OCI-LY1 (cell line): Measurements from ENCODE around the gene CCND2.

ENCODE experiments used
- H2AFZ ChIP-seq: fragments of 200-600 bp; sonication (generic), shearing (Covaris generic); 2 replicates; pipeline ENCODE4 v1.6.0; 2014; ENCODE audit warnings: antibody characterized with exemption, mild to moderate bottlenecking, low read length
- H3F3A ChIP-seq: fragments of 200-600 bp; sonication (generic), shearing (Covaris generic); 2 replicates; pipeline ENCODE4 v1.6.0; 2014; ENCODE audit warnings: mild to moderate bottlenecking, antibody characterized with exemption, low read length, moderate library complexity; ENCODE audit not compliant: insufficient read depth
- H3K27ac ChIP-seq: fragments of 200-600 bp; sonication (generic); 2 replicates; pipeline ENCODE4 v1.5.1; 2014; ENCODE audit warnings: low read length, mixed run types, mild to moderate bottlenecking, low read depth; ENCODE audit not compliant: poor library complexity, severe bottlenecking
- H3K27me3 ChIP-seq: fragments of 200-600 bp; sonication (generic); 2 replicates; pipeline ENCODE4 v1.6.0; 2014; ENCODE audit warnings: antibody characterized with exemption, mild to moderate bottlenecking, low read length, moderate library complexity; ENCODE audit not compliant: insufficient read depth
- H3K36me3 ChIP-seq: fragments of 200-600 bp; sonication (generic); 2 replicates; pipeline ENCODE4 v1.6.1; 2014; ENCODE audit warnings: mild to moderate bottlenecking, antibody characterized with exemption, low read length, moderate library complexity, mixed read lengths; ENCODE audit not compliant: insufficient read depth
- H3K4me1 ChIP-seq: fragments of 200-600 bp; sonication (generic); 2 replicates; pipeline ENCODE4 v1.5.1; 2014; ENCODE audit warnings: mild to moderate bottlenecking, low read length, moderate library complexity; ENCODE audit not compliant: insufficient read depth, severe bottlenecking
- H3K4me2 ChIP-seq: fragments of 200-600 bp; sonication (generic), shearing (Covaris generic); 2 replicates; pipeline ENCODE4 v1.6.1; 2014; ENCODE audit warnings: low read length
- H3K4me3 ChIP-seq: fragments of 200-600 bp; sonication (generic); 2 replicates; pipeline ENCODE4 v1.5.1; 2014; ENCODE audit warnings: low read length, low read depth, mild to moderate bottlenecking, mixed read lengths; ENCODE audit not compliant: poor library complexity, severe bottlenecking
- H3K79me2 ChIP-seq: fragments of 200-600 bp; shearing (Covaris generic); 2 replicates; pipeline ENCODE4 v1.6.1; 2016; ENCODE audit warnings: mixed run types, low read length, mixed read lengths; ENCODE audit not compliant: insufficient read depth
- H3K9ac ChIP-seq: fragments of 200-600 bp; sonication (generic), shearing (Covaris generic); 2 replicates; pipeline ENCODE4 v1.6.1; 2014; ENCODE audit warnings: mild to moderate bottlenecking, low read length, mixed read lengths
- H3K9me2 ChIP-seq: fragments of 200-600 bp; sonication (generic), shearing (Covaris generic); 2 replicates; pipeline ENCODE4 v1.6.1; 2014; ENCODE audit warnings: low read depth, mild to moderate bottlenecking, low read length, mixed read lengths
- H3K9me3 ChIP-seq: fragments of 200-600 bp; shearing (Covaris generic); 2 replicates; pipeline ENCODE4 v1.6.1; 2014; ENCODE audit warnings: low read length, mixed read lengths
- H4K20me1 ChIP-seq: fragments of 200-600 bp; sonication (generic), shearing (Covaris generic); 2 replicates; pipeline ENCODE4 v1.6.0; 2016; ENCODE audit warnings: mild to moderate bottlenecking, low read length; ENCODE audit not compliant: insufficient read depth
- EZH2 ChIP-seq: fragments of 200-600 bp; sonication (generic), shearing (Covaris generic); IDR thresholded peaks from 2 replicates; pipeline ENCODE4 v1.8.0; 2017; ENCODE audit warnings: borderline replicate concordance, mixed run types, mild to moderate bottlenecking, antibody characterized with exemption, low read length, moderate library complexity, mixed read lengths
- TF ChIP-seq, protein P1 (sequence below): fragments of 200-600 bp; sonication (generic), shearing (Covaris generic); IDR thresholded peaks from 2 replicates; pipeline ENCODE4 v1.5.1; 2017; ENCODE audit warnings: mild to moderate bottlenecking, antibody characterized with exemption, low read length, moderate library complexity, mixed read lengths

The CCND2 gene

DNA sequence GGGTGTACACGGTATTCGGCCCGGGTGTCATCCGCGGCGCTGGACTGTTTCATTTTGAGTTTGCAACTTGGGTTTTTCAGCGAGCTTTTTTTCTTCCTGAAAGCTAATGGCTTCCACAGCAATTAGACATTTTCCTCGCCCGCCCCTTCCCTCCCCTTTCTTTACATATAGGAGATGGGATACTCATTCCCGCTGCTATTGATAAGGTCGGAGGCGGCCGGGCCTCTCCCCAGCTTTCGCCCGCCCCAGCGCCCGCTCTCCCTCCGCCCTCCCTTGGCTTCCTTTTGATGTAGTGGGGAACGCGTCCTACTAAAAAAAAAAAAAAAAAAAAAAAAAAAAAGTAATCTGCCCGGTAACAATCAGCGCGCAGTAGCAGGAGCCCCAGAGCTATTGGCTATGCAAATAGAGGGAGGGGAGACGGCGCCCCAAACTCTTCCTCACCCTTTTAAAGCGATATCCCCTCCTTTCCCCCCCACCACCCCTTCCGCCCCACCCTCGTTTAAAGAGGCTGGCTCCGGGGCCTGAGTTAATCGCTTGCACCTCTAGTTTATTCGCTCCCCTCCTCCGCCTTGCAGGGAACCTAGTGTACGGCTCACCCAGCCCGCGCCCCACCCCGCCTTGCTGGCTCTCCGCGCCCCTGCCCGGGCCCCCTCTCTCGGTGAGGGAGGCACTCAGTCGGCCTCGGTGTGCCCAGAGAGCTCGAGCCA is 1.7 kb upstream of the CCND2 start:
- Histone ChIP-seq H3K27ac (no peak overlapping the region), H4K20me1 (no peaks in the 10 kb centered on the region), H3K36me3 (no peaks in the 10 kb centered on the region), H3K4me3 (no peak overlapping the region), H3K9me3 (no peaks in the 10 kb centered on the region), H2AFZ (no peak overlapping the region), H3K4me1 (peaks cover 25% of the 10 kb centered on the region), H3F3A (no peaks in the 10 kb centered on the region), H3K4me2 (peak overlapping the region; percentile 44; the same call in 1 of the 2 replicates), H3K79me2 (no peaks in the 10 kb centered on the region), H3K9me2 (no peaks in the 10 kb centered on the region), H3K27me3 (peaks cover 12% of the 10 kb centered on the region), H3K9ac (no peak overlapping the region)
- TF ChIP-seq EZH2: no peak
- TF ChIP-seq, protein P1, sequence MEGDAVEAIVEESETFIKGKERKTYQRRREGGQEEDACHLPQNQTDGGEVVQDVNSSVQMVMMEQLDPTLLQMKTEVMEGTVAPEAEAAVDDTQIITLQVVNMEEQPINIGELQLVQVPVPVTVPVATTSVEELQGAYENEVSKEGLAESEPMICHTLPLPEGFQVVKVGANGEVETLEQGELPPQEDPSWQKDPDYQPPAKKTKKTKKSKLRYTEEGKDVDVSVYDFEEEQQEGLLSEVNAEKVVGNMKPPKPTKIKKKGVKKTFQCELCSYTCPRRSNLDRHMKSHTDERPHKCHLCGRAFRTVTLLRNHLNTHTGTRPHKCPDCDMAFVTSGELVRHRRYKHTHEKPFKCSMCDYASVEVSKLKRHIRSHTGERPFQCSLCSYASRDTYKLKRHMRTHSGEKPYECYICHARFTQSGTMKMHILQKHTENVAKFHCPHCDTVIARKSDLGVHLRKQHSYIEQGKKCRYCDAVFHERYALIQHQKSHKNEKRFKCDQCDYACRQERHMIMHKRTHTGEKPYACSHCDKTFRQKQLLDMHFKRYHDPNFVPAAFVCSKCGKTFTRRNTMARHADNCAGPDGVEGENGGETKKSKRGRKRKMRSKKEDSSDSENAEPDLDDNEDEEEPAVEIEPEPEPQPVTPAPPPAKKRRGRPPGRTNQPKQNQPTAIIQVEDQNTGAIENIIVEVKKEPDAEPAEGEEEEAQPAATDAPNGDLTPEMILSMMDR: no peak

DNA sequence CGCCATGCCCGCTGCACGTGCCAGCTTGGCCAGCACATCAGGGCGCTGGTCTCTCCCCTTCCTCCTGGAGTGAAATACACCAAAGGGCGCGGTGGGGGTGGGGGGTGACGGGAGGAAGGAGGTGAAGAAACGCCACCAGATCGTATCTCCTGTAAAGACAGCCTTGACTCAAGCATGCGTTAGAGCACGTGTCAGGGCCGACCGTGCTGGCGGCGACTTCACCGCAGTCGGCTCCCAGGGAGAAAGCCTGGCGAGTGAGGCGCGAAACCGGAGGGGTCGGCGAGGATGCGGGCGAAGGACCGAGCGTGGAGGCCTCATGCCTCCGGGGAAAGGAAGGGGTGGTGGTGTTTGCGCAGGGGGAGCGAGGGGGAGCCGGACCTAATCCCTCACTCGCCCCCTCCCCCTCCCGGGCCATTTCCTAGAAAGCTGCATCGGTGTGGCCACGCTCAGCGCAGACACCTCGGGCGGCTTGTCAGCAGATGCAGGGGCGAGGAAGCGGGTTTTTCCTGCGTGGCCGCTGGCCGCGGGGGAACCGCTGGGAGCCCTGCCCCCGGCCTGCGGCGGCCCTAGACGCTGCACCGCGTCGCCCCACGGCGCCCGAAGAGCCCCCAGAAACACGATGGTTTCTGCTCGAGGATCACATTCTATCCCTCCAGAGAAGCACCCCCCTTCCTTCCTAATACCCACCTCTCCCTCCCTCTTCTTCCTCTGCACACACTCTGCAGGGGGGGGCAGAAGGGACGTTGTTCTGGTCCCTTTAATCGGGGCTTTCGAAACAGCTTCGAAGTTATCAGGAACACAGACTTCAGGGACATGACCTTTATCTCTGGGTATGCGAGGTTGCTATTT is 914 bp upstream of the CCND2 start:
- Histone ChIP-seq H3K36me3 (no peaks in the 10 kb centered on the region), H3K9me2 (no peaks in the 10 kb centered on the region), H3K4me3 (no peak overlapping the region), H3K27me3 (peaks cover 12% of the 10 kb centered on the region), H3K4me2 (peak overlapping the region; percentile 20; the same call in 1 of the 2 replicates), H3K4me1 (peaks cover 25% of the 10 kb centered on the region), H3K27ac (no peak overlapping the region), H3K9me3 (no peaks in the 10 kb centered on the region), H3K79me2 (no peaks in the 10 kb centered on the region), H4K20me1 (no peaks in the 10 kb centered on the region), H2AFZ (no peak overlapping the region), H3K9ac (no peak overlapping the region), H3F3A (no peaks in the 10 kb centered on the region)
- TF ChIP-seq, protein P1: no peak
- TF ChIP-seq EZH2: no peak

DNA sequence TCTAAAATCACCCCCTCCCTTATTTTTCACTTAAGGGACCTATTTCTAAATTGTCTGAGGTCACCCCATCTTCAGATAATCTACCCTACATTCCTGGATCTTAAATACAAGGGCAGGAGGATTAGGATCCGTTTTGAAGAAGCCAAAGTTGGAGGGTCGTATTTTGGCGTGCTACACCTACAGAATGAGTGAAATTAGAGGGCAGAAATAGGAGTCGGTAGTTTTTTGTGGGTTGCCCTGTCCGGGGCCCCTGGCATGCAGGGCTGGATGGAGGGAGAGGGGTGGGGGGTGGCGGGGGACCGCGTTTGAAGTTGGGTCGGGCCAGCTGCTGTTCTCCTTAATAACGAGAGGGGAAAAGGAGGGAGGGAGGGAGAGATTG is 300 bp upstream of the CCND2 start:
- H3K9ac ChIP-seq: no peak overlapping the region
- no peaks in the 10 kb centered on the region for H3K79me2 ChIP-seq
- no peak overlapping the region for H2AFZ ChIP-seq
- no peak overlapping the region for H3K4me3 ChIP-seq
- H3F3A ChIP-seq: no peaks in the 10 kb centered on the region
- H3K27ac ChIP-seq: no peak overlapping the region
- H3K9me2 ChIP-seq: no peaks in the 10 kb centered on the region
- H3K9me3 ChIP-seq: no peaks in the 10 kb centered on the region
- peaks cover 12% of the 10 kb centered on the region for H3K27me3 ChIP-seq
- no peaks in the 10 kb centered on the region for H4K20me1 ChIP-seq
- no peak overlapping the region for H3K4me2 ChIP-seq
- no peak for TF ChIP-seq EZH2
- TF ChIP-seq, protein P1: no peak
- peaks cover 25% of the 10 kb centered on the region for H3K4me1 ChIP-seq
- H3K36me3 ChIP-seq: no peaks in the 10 kb centered on the region
